ENCODE measurements around the gene ADAMTSL5. TPM values are rescaled to one million over a fixed set of nuclear protein-coding genes. Genes with fewer than 3 reads are reported as not detected.

Gene ADAMTSL5
- total RNA-seq: 10 to 100 TPM; 14.5 to 27.2 TPM

DNA sequence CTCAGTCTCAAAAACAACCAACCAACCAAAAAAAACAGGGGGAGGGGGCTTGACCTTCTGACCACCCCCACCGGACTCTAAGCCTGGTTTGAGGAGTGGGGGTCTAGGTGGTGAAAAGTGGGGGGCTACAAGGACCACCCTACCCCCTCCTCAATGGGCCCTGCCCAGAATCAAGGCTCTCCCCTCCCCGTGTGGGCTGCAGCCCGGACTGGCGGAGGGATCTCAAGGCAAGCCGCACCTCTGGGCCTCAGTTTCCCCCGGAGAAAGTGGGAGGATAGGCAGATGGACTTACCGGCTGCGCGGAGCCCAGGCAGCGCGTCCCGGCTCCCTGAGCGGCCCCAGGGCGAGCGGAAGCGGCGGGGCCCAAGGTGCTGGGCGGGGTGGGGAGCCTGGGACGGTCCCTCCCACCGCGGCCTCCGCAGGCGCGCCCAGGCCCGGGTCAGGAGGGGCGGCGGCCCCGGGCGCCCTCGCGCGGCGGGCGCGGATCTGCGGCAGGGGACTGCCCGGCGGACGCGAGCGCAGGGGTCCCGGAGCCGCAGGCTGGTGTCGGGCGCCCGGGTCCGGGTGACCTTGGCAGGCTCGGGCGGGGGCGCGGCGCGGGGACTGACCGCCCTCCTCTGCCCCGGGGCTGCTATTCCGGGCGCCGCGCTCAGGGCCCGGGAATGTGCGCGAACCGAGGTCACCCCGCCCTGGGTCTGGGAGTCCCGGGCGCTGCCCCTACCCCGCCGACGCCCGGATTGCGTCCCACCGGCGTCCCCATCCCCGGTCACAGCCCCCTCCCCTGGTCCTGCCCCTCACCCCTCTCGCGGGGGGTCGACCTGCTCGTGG lies at the start of gene ADAMTSL5:
Gene ADAMTSL5, minus strand, starts transcription at position 349 of the 828 bp plus-strand sequence. CDS start 2,076 bp downstream, outside the sequence.
- H3K27ac ChIP-seq: peak within 1 kb of the TSS; percentile 87 to 96
- no peak for DNase-seq (ENCODE audit: low spot score)
- TF ChIP-seq, protein P1, sequence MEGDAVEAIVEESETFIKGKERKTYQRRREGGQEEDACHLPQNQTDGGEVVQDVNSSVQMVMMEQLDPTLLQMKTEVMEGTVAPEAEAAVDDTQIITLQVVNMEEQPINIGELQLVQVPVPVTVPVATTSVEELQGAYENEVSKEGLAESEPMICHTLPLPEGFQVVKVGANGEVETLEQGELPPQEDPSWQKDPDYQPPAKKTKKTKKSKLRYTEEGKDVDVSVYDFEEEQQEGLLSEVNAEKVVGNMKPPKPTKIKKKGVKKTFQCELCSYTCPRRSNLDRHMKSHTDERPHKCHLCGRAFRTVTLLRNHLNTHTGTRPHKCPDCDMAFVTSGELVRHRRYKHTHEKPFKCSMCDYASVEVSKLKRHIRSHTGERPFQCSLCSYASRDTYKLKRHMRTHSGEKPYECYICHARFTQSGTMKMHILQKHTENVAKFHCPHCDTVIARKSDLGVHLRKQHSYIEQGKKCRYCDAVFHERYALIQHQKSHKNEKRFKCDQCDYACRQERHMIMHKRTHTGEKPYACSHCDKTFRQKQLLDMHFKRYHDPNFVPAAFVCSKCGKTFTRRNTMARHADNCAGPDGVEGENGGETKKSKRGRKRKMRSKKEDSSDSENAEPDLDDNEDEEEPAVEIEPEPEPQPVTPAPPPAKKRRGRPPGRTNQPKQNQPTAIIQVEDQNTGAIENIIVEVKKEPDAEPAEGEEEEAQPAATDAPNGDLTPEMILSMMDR (IDR thresholded peaks at IDR 0.05): no peak
- H3K36me3 ChIP-seq: no peaks in the 10 kb centered on the region
- peak within 1 kb of the TSS; percentile 63 to 68 for H3K4me3 ChIP-seq
- no peaks in the 10 kb centered on the region for H3K9me3 ChIP-seq
- H3K27me3 ChIP-seq: no peaks in the 10 kb centered on the region
- H3K4me1 ChIP-seq: peaks cover 0 to 17% of the 10 kb centered on the region in 2 donors

- TF ChIP-seq, protein P1 (IDR thresholded peaks at IDR 0.05): no peak
Measured at GRCh38 chr19:1561236-1561842, 48.5 kb upstream of the ADAMTSL5 start.

GRCh38 chr19:1560286-1560882 lies 47.6 kb upstream of the ADAMTSL5 start:
- Histone ChIP-seq H3K27ac (no peak overlapping the region), H3K4me1 (no peaks in the 10 kb centered on the region), H3K4me3 (no peak overlapping the region), H3K9me3 (no peaks in the 10 kb centered on the region), H3K36me3 (no peaks in the 10 kb centered on the region), H3K27me3 (no peaks in the 10 kb centered on the region)
- TF ChIP-seq, protein P1 (IDR thresholded peaks at IDR 0.05): no peak
- DNase-seq (ENCODE audit: low spot score): no peak

More at GRCh38 chr19:1561236-1561842, 48.5 kb upstream of the ADAMTSL5 start:
- Histone ChIP-seq H3K4me1 (peaks cover 0 to 7% of the 10 kb centered on the region in 2 donors), H3K36me3 (no peaks in the 10 kb centered on the region), H3K27ac (no peak overlapping the region), H3K4me3 (no peak overlapping the region), H3K9me3 (no peaks in the 10 kb centered on the region), H3K27me3 (no peaks in the 10 kb centered on the region)
- no peak for DNase-seq (ENCODE audit: low spot score)

GRCh38 chr19:1558552-1558951 lies 45.7 kb upstream of the ADAMTSL5 start:
- Histone ChIP-seq H3K9me3 (no peaks in the 10 kb centered on the region), H3K36me3 (no peaks in the 10 kb centered on the region), H3K4me3 (no peak overlapping the region), H3K4me1 (no peaks in the 10 kb centered on the region), H3K27me3 (no peaks in the 10 kb centered on the region), H3K27ac (no peak overlapping the region)
- no peak for DNase-seq (ENCODE audit: low spot score)
- TF ChIP-seq, protein P1 (IDR thresholded peaks at IDR 0.05): no peak

GRCh38 chr19:1556390-1557070 lies 43.7 kb upstream of the ADAMTSL5 start:
- no peak for DNase-seq (ENCODE audit: low spot score)
- H3K4me3 ChIP-seq: no peak overlapping the region
- TF ChIP-seq, protein P1 (IDR thresholded peaks at IDR 0.05): no peak

More at GRCh38 chr19:1556390-1557070, 43.7 kb upstream of the ADAMTSL5 start:
- Histone ChIP-seq H3K9me3 (no peaks in the 10 kb centered on the region), H3K4me1 (no peaks in the 10 kb centered on the region), H3K36me3 (no peaks in the 10 kb centered on the region), H3K27me3 (no peaks in the 10 kb centered on the region), H3K27ac (no peak overlapping the region)
